Activated CD4-positive, alpha-beta T cell treated with anti-CD3 and anti-CD28 coated beads, Interleukin-2, amount 50 U/mL, for 1 hour (primary cell): ENCODE results near the gene FAM76B.

Source experiments
- DNase-seq: peaks from one replicate; pipeline ENCODE4 v3.0.0-alpha.2; 2020

The FAM76B gene

GRCh38 chr11:95728094-95728493, 61.5 kb downstream of the FAM76B start:
- DNase-seq: no peak

DNA sequence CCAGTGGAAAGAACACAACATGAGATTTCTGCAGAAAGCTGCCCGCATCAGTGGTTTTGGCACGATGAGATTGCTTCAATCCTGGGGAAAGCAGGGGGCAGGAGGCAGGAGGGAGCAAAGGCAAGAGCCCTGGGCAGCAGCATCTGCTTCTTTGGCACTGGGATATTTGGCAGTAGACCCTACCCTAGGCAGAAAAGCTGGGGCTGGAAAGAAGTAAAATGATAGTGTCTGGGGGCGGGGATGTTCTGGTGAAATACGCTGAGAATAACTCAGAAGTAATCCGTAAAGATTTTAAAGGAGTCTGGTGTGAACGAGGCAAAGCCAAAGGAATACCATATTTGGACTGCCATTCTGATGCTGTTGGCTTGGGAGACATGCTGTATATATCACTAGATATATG, 62.0 kb downstream of the FAM76B start:
- DNase-seq: no peak

GRCh38 chr11:95727111-95727510, 62.5 kb downstream of the FAM76B start:
- no peak for DNase-seq

GRCh38 chr11:95725196-95725595, 64.4 kb downstream of the FAM76B start:
- no peak for DNase-seq

DNA sequence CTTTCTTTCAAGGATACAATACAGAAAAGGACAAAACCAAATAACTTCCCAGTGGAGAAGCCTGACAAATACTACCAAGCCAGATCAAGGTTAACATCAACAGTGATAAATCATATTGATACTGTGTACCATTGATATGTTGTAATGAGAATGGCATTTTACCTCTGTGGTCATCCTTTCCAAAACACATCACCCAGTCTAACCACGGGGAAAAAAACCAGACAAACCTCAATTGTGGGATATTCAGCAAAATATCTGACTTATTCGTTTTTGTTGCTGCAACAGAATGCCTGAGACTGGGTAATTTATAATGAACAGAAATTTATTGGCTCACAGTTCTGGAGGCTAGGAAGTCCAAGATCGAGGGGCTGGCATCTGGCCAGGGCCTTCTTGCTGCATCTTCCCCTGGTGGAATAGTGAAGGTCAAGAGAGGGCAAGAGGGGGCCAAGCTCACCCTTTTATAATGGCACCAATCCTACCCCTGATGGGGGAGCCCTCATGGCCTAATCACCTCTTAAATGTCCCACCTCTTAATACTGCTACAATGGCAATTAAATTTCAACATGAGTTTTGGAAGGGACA, 66.1 kb downstream of the FAM76B start:
- no peak for DNase-seq

DNA sequence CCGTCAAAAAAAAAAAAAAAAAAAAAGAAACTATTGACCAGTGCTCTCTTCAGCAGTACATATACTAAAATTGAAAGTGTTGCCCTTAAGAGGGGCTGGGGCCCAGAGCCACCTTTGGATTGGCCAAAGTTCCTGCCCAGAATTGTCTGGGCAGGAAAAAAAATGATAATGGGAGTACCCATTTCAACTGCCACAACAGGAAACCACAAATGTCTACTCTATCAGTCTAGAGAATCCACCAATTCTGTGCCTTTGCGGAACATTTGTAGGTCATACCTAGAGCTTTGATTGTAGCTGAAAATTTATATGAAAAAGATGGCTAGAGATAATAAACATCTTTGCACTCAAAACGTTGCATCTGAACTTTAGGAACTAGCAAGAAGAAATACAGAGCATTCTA, 69.4 kb downstream of the FAM76B start:
- DNase-seq: no peak
